Panc1 (cell line): ENCODE measurements around the gene HYAL2.

Experiments
- POLR2AphosphoS5 ChIP-seq: IDR thresholded peaks from 2 replicates; pipeline ENCODE4 v1.6.1; 2012; ENCODE audit warnings: mild to moderate bottlenecking, low read depth, low read length, moderate library complexity
- SIN3A ChIP-seq: IDR thresholded peaks from 2 replicates; pipeline ENCODE4 v1.6.1; 2012; ENCODE audit warnings: low read depth, mild to moderate bottlenecking, low read length, moderate library complexity, borderline replicate concordance; ENCODE audit not compliant: insufficient read depth
- TF ChIP-seq, protein P1 (sequence below): fragments of 450-650 bp; IDR thresholded peaks from 2 replicates; pipeline ENCODE4 v1.5.1; 2017; ENCODE audit warnings: mild to moderate bottlenecking

GRCh38 chr3:50347187-50347813, 24.8 kb upstream of the HYAL2 start:
- TF ChIP-seq, protein P1, sequence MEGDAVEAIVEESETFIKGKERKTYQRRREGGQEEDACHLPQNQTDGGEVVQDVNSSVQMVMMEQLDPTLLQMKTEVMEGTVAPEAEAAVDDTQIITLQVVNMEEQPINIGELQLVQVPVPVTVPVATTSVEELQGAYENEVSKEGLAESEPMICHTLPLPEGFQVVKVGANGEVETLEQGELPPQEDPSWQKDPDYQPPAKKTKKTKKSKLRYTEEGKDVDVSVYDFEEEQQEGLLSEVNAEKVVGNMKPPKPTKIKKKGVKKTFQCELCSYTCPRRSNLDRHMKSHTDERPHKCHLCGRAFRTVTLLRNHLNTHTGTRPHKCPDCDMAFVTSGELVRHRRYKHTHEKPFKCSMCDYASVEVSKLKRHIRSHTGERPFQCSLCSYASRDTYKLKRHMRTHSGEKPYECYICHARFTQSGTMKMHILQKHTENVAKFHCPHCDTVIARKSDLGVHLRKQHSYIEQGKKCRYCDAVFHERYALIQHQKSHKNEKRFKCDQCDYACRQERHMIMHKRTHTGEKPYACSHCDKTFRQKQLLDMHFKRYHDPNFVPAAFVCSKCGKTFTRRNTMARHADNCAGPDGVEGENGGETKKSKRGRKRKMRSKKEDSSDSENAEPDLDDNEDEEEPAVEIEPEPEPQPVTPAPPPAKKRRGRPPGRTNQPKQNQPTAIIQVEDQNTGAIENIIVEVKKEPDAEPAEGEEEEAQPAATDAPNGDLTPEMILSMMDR, result peak; percentile 80
- TF ChIP-seq POLR2AphosphoS5 (no peak), SIN3A (no peak)
